Umbilical cord (tissue), 2 donors: ENCODE measurements around the gene ACSBG1. TPM values are rescaled to one million over a fixed set of nuclear protein-coding genes. Genes with fewer than 3 reads are reported as not detected.
"Not testable (repeated sequence)": the region's sequence is repeated elsewhere in the genome, so short reads cannot be mapped to it uniquely, and the experiment has no call there.

Experiments
- DNase-seq: peaks from one replicate; pipeline ENCODE4 v3.0.0-alpha.2; 2015; ENCODE audit warnings: low spot score
- total RNA-seq: library from RNA; depleted of rRNA; stranded (reverse); fragments of >200 nt; gene quantifications from one replicate; pipeline ENCODE4 v1.2.3, GENCODE V29; 2014; ENCODE audit warnings: low replicate concordance; ENCODE audit not compliant: insufficient read depth

ACSBG1 gene
- total RNA-seq, 1 donor from 2014 or later = 1.2 TPM

- DNase-seq = no peak
Measured at GRCh38 chr15:78255421-78256043, 21.2 kb upstream of the ACSBG1 start.

GRCh38 chr15:78251136-78251535 is 16.8 kb upstream of the ACSBG1 start:
- no peak for DNase-seq

GRCh38 chr15:78249131-78249530 is 14.8 kb upstream of the ACSBG1 start:
- no peak for DNase-seq

GRCh38 chr15:78247911-78248310 is 13.5 kb upstream of the ACSBG1 start:
- DNase-seq = no peak

- not testable (repeated sequence) for DNase-seq
Measured at GRCh38 chr15:78245976-78246620, 11.7 kb upstream of the ACSBG1 start.

DNA sequence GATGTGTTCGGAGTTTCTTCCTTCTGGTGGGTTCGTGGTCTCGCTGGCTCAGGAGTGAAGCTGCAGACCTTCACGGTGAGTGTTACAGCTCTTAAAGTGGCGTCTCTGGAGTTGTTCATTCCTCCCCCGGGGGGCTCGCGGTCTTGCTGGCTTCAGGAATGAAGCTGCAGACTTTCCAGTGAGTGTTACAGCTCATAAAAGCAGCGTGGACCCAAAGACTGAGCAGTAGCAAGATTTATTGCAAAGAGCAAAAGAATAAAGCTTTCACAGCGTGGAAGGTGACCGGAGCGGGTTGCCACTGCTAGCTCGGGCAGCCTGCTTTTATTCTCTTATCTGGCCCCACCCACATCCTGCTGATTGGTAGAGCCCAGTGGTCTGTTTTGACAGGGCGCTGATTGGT is 11.0 kb upstream of the ACSBG1 start:
- not testable (repeated sequence) for DNase-seq

GRCh38 chr15:78244893-78245292 is 10.5 kb upstream of the ACSBG1 start:
- no peak for DNase-seq

DNA sequence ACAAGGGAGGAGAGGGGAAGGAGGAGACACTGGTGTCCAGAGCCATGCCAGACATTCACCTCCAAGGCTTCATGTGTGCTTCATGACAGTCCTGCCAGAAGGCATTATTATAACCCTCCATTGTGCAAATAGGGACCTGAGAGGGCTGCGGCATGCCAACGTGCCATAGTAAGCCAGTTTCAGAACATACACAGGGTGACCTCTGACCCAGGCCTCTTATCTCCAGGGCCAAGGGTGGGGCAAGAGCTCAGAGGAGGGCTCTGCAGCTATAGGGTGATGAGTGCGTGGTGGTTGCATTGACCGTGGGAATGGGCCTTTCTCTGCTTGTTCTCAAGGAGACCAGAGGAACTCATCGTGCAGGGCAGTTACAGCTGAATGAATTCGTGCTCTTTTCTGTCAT is 9.7 kb upstream of the ACSBG1 start:
- DNase-seq = no peak

GRCh38 chr15:78243491-78243941 is 9.2 kb upstream of the ACSBG1 start:
- DNase-seq = no peak

GRCh38 chr15:78243058-78243457 is 8.7 kb upstream of the ACSBG1 start:
- DNase-seq = no peak

DNA sequence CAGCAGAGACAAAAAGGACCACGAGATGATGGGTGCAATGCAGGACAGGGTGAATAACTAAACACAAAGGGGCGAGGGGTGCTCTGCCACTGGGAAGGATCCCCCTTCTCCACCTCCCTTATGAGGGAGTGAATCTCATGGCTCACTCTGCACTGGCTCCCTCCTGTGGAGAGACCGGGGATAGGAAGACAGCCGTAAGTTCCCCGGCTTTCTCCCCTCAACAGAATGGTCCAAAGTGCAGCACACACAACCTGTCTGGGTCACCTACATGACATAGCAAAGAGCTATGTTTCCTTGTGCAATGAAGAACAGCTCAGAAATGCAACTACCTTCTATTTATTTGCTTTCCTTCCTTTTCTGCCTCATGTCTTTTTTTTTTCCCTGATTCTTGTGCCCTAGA is 7.8 kb upstream of the ACSBG1 start:
- DNase-seq = no peak

DNA sequence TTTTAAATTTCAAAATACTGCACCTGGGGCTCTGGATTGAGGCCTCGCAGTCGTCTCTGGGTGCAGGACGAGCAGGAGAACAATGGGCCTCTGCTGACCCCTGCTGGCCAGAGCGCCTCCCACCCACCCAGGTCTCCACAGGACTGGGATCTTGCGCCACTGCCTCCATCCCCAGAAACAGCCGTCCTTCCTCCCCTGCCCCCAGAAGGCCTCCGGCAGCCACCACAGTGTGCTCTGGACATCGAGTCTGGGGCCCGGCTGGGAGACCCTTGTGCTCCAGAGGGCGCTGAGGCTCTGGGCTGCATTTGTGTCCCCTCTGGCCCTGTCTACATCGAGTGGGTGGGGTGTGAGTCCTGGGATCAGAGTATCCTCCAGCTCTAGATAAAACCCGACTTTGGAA is 6.7 kb upstream of the ACSBG1 start:
- peak; percentile 83 for DNase-seq

DNA sequence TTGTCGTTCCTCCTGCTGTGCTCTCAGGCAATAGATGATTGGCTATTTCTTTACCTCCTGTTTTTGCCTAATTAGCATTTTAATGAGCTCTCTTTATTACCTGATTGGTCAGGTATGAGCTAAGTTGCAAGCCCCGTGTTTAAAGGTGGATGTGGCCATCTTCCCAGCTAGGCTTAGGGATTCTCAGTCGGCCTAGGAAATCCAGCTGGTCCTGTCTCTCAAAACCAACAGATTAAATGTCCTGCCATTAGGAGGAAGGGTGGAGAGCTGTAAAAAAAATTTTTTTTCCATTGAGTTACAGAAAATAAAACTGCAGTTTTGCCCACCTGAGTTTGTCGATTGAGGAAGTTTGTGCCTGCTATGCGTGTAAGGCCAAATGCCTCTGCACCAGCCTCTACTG is 5.4 kb upstream of the ACSBG1 start:
- no peak for DNase-seq

GRCh38 chr15:78237146-78237545 is 2.8 kb upstream of the ACSBG1 start:
- DNase-seq = no peak

DNA sequence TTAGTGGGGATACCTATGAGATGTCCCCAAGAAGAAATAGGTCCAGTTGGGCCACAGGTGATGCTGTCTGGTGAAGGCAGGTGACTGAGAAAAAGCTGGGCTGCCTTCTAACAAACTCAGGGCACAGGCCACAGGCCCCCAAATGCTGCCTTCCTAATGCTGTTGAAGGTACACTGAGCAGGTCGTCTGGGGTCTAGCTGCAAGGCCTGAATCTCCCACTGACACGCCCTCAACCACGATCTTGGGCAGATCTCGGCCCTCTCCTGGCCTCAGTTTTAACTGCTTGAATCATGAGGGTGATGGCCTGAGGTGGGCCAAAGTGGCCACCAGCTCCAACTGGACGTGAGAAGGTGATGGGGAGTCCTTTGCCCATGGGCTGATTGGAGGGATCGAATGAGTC is 2.1 kb upstream of the ACSBG1 start:
- DNase-seq = no peak

DNA sequence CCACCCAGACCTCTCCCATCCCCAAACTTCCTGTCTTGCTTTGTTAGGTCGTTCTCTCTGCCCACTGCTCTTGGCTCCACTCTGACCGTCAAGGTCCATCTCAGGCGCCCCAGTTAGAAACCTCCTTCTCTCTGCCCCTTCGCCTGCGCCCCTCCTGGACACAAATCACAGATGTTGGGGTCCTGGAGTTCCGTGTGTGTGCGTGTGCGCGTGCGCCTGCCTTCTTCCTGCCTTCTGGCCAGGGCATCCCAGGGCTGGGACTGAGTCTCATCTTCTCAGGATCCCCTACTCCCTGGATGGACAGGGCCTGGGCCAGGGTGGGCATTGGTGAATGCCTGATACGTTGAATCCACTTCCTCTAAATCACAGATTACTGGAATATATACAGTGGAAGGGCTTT is 869 bp downstream of the ACSBG1 start:
- no peak for DNase-seq

- no peak for DNase-seq
Measured at GRCh38 chr15:78232951-78233350, 1.4 kb downstream of the ACSBG1 start.

DNA sequence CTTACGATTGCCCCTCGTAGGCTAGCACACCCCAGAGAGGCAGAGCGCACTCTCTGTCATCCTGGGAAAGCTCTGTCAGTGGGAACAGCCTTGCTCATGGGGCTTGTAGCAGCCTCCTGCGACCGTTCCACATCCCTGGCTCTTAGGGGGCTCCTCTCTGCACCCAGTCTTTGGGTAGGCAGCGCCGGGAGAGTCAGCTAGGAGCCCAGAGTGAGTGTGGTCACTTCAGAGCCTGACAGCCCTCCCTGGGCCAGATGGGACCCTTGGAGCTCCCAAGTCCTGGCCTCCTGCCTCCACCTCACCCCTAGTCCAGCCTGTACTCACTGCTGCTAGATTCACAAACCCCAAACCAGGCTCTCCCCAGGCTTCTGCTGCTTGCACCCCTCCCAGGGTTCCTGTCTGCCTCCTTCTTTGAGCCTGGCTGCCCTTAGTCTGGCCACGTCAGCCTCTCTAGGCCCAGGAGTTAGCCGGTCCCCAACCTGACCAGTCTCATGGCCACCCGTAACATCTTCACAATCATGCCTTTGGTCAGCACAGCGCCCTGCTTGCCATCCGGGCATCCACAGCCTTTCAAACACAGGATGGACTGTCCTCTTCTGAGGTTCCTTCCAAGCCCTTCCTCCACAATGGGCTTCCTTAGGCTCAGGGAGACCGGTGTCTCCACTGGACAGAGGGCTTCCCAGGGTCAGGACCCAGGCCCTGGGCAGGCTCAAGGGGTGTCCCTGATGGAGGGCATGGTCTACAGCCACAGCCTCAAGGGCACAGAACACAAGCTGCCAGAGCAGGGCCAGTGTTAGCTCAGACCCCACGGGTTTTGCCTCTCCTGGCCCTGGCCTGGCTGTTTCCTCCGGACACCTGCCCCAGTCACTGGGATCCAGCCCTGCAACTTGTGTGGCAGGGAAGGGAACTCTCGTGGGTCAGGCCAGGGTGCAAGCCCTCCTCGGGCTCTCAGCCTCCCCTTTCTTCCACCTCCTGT is 4.6 kb downstream of the ACSBG1 start:
- DNase-seq = no peak

DNA sequence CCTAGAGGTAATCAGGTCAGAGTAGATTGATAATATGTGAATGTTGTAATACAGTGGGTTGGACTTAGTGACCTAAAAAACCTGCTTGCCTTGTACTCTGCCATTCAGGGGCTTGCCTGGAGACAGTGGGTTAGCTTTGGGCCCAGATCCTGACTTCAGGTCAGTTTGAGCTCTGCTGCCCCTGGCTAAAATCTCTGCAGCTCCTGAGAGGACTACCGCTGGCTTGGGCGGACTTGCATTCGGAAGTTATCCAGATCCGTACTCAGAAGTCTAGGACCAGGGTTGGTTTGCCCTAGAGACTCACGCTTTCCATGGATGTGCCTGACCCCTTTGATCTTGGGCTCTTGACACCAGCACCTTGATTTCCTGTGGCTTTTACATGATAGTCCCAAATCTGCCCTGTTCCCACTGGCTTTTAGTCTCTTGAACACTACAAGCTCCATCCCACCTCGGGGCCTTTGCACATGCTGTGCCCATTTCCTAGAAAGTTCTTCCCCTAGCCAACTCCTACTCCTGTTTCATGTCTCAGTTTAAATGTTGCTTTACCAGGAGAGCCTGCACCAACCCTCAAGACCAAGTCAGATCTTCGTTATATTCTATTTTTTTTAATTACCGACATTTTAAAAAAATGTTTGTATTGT is 5.9 kb downstream of the ACSBG1 start:
- no peak for DNase-seq

- no peak for DNase-seq
Measured at GRCh38 chr15:78225783-78226541, 8.4 kb downstream of the ACSBG1 start.

DNA sequence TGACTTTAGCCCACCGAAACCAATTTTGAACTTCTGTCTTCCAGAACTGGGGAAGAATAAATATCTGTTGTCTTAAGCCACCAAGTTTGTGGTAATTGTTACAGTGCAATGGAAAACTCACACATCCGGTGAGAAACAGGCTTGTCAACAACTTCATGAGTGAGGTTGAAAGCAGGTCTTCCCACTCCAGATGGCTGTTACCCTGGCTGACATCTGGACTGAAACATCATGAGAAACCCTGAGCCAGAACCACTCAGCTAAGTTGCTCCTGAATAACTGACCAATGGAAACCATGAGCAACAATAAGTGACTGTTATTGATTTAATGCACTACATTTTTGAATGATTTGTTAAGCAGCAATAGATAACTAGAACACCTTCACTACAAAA is 10.3 kb downstream of the ACSBG1 start:
- DNase-seq = no peak
